Uterus (tissue), 2 donors: ENCODE results near the gene SLC66A2.

ENCODE experiments used
- POLR2A ChIP-seq, 2 donors: fragments of 450-650 bp; IDR thresholded peaks; one replicate each; pipeline ENCODE4 v1.6.1; 2016; ENCODE audit warnings: antibody characterized with exemption in 2 of 2, mild to moderate bottlenecking in 1 of 2, moderate library complexity in 1 of 2
- TF ChIP-seq, protein P1 (sequence below), 4 experiments: fragments of 200-600 bp in 2 of 4; fragments of 450-650 bp in 2 of 4; sonication (generic) in 2 of 4; IDR thresholded peaks; one replicate each; pipeline ENCODE4 v1.5.1; 2016 to 2019; ENCODE audit warnings: antibody characterized with exemption in 4 of 4, mild to moderate bottlenecking in 2 of 4, moderate library complexity in 1 of 4

DNA sequence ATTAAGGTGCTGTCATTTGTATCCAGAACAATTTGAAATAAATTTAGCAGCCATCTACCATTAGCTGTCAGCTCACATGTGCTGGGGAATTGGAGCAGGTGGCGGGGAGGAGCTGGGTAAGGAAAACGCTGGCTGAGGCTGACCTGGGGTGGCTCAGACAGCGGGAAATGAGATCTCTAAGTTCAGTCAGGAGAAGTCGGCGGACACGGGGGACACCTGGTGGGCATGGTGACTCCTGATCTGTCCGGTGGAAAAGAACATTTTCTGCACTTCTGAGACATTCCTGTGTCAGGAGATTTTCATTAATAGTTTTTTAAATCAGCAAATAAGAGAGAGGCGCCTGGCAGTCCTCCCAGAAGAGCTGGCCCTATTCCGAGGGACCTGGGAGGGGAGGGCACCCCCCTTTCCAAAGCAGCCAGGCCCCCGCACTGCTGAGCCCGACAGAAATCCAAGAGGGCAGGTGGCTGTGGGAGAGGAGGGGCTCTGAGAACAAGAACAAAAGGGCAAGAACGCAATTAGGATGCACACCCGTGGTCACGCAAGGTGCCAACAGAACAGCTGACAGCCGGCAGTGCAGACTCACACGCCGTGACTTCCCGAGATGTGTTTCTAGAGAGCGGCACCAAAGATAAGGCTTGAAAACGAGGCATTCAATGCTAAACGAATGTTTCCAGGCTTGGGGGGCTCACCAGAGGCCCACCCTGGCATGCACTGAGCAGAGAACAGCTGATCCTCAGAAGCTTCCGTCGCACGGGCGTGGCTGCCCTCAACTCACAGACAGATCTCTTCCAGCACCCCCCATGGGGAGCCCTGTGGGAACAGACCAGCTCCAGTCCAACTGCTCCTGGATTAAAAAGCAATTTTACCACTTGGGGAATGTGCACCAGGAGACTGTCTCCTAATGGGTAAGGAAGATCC lies 26.4 kb downstream of the SLC66A2 start:
- TF ChIP-seq, protein P1, sequence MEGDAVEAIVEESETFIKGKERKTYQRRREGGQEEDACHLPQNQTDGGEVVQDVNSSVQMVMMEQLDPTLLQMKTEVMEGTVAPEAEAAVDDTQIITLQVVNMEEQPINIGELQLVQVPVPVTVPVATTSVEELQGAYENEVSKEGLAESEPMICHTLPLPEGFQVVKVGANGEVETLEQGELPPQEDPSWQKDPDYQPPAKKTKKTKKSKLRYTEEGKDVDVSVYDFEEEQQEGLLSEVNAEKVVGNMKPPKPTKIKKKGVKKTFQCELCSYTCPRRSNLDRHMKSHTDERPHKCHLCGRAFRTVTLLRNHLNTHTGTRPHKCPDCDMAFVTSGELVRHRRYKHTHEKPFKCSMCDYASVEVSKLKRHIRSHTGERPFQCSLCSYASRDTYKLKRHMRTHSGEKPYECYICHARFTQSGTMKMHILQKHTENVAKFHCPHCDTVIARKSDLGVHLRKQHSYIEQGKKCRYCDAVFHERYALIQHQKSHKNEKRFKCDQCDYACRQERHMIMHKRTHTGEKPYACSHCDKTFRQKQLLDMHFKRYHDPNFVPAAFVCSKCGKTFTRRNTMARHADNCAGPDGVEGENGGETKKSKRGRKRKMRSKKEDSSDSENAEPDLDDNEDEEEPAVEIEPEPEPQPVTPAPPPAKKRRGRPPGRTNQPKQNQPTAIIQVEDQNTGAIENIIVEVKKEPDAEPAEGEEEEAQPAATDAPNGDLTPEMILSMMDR (IDR thresholded peaks at IDR 0.05), result no peak
- TF ChIP-seq POLR2A (IDR thresholded peaks at IDR 0.05), result no peak
